HL-60 (cell line): ENCODE results near the gene SORCS2.

Experiments used
- DNase-seq, 2 experiments: peaks; one replicate each; pipeline ENCODE4 v3.0.0-alpha.2; 2010 to 2020; ENCODE audit warnings: low read depth in 1 of 2, low spot score in 1 of 2
- H3K27ac ChIP-seq: fragments of 250-450 bp; sonication (Bioruptor Pico); replicated peaks from 2 replicates; pipeline ENCODE4 v1.5.1; 2020; ENCODE audit warnings: mild to moderate bottlenecking, moderate library complexity
- H3K27me3 ChIP-seq: fragments of 250-450 bp; sonication (Bioruptor Pico); 2 replicates; pipeline ENCODE4 v1.5.1; 2021; ENCODE audit warnings: mild to moderate bottlenecking, moderate library complexity; ENCODE audit not compliant: insufficient read depth, poor library complexity, severe bottlenecking
- H3K4me3 ChIP-seq: replicated peaks from 2 replicates; pipeline ENCODE4 v1.5.1; 2011; ENCODE audit warnings: mild to moderate bottlenecking, control low read depth, low read length; ENCODE audit not compliant: insufficient read depth
- CTCF ChIP-seq: IDR thresholded peaks from one replicate; pipeline ENCODE4 v1.5.1; 2011; ENCODE audit warnings: low read length, control low read depth, inconsistent platforms; ENCODE audit not compliant: insufficient read depth
- GABPA ChIP-seq: IDR thresholded peaks from 2 replicates; pipeline ENCODE4 v1.6.1; 2012; ENCODE audit warnings: low read depth
- POLR2AphosphoS5 ChIP-seq: IDR thresholded peaks from 2 replicates; pipeline ENCODE4 v1.6.1; 2012; ENCODE audit warnings: low read depth
- REST ChIP-seq: IDR thresholded peaks from 2 replicates; pipeline ENCODE4 v1.6.1; 2012; ENCODE audit warnings: low read depth; ENCODE audit not compliant: insufficient replicate concordance
- SPI1 ChIP-seq: IDR thresholded peaks from 2 replicates; pipeline ENCODE4 v1.6.1; 2012; ENCODE audit warnings: low read depth, mild to moderate bottlenecking, borderline replicate concordance

SORCS2 gene

GRCh38 chr4:7261087-7261486 is 68.7 kb downstream of the SORCS2 start:
- no peak overlapping the region for H3K27ac ChIP-seq
- no peak for DNase-seq
- no peaks in the 10 kb centered on the region for H3K27me3 ChIP-seq
- H3K4me3 ChIP-seq = no peak overlapping the region
- TF ChIP-seq GABPA (no peak), CTCF (no peak), REST (no peak), SPI1 (no peak), POLR2AphosphoS5 (no peak)

- no peak for DNase-seq
- H3K27ac ChIP-seq = no peak overlapping the region
- TF ChIP-seq POLR2AphosphoS5 (no peak), CTCF (no peak), REST (no peak), GABPA (no peak), SPI1 (no peak)
- H3K4me3 ChIP-seq = no peak overlapping the region
- no peaks in the 10 kb centered on the region for H3K27me3 ChIP-seq
These were observed 69.2 kb downstream of the SORCS2 start for GRCh38 chr4:7261536-7261935.

GRCh38 chr4:7262134-7262533 is 69.8 kb downstream of the SORCS2 start:
- Histone ChIP-seq H3K27me3 (peaks cover 2% of the 10 kb centered on the region), H3K27ac (no peak overlapping the region), H3K4me3 (no peak overlapping the region)
- DNase-seq = no peak
- TF ChIP-seq REST (no peak), SPI1 (no peak), CTCF (no peak), GABPA (no peak), POLR2AphosphoS5 (no peak)
